ENCODE results near the gene SYNE1. TPM values are rescaled to one million over a fixed set of nuclear protein-coding genes. Genes with fewer than 3 reads are reported as not detected.

The SYNE1 gene
- total RNA-seq, 1 experiment from 2014 or later = 3.0 TPM

GRCh38 chr6:152170702-152171667, 466.2 kb downstream of the SYNE1 start:
- no peak overlapping the region for H2BK15ac ChIP-seq (ENCODE audit: low read depth, low read length)
- H2AFZ ChIP-seq (ENCODE audit: low read length) = no peak overlapping the region
- no peaks in the 10 kb centered on the region for H3K9me3 ChIP-seq (ENCODE audit: control insufficient read depth, low read depth, low read length)
- H3T11ph ChIP-seq (ENCODE audit: low read length) = no peak overlapping the region
- no peak overlapping the region for H3K18ac ChIP-seq (ENCODE audit: insufficient read length, low read depth, low read length)
- no peaks in the 10 kb centered on the region for H3K9me3 Mint-ChIP-seq
- no peak overlapping the region for H3K9ac ChIP-seq (ENCODE audit: extremely low read depth, insufficient read length, low read length)
- no peaks in the 10 kb centered on the region for H4K20me1 ChIP-seq (ENCODE audit: control insufficient read depth, insufficient read depth, insufficient read length)
- no peaks in the 10 kb centered on the region for H3K27me3 Mint-ChIP-seq (ENCODE audit: low read depth)
- peaks cover 4 to 7% of the 10 kb centered on the region in 2 experiments for H3K4me1 Mint-ChIP-seq
- H3K36me3 Mint-ChIP-seq (ENCODE audit: insufficient read depth in 1 of 3, low read depth in 3 of 3) = no peaks in the 10 kb centered on the region
- no peak overlapping the region for H2BK5ac ChIP-seq (ENCODE audit: insufficient read length, low read length)
- no peak overlapping the region for H3K56ac ChIP-seq (ENCODE audit: insufficient read length, low read depth, low read length)
- no peak overlapping the region for H3K23ac ChIP-seq (ENCODE audit: insufficient read length, low read depth, low read length)
- no peak overlapping the region for H3K4ac ChIP-seq (ENCODE audit: low read depth, low read length)
- H4K8ac ChIP-seq (replicated peaks; ENCODE audit: insufficient read length, low read depth, low read length) = no peak overlapping the region
- no peak overlapping the region for H2BK20ac ChIP-seq (ENCODE audit: low read depth, low read length, poor library complexity, severe bottlenecking)
- no peak overlapping the region for H4K5ac ChIP-seq (ENCODE audit: insufficient read length, low read depth, low read length)
- H2BK12ac ChIP-seq (ENCODE audit: insufficient read length, low read depth, low read length) = no peak overlapping the region
- H2AK5ac ChIP-seq (ENCODE audit: insufficient read length, low read length) = no peak overlapping the region
- peak overlapping the region in 1 of 3 experiments; percentile 16; a peak in 2 of 7 replicates for H3K27ac Mint-ChIP-seq
- H3K4me3 Mint-ChIP-seq = no peak overlapping the region
- WGBS (ENCODE audit: extremely low coverage, insufficient read length, low lambda C conversion rate) = no CpG with 5 or more reads among the region's 13 CpGs
- H3K23me2 ChIP-seq (ENCODE audit: insufficient read length, low read depth, low read length, poor library complexity, severe bottlenecking) = no peaks in the 10 kb centered on the region
- H3K4me1 ChIP-seq (ENCODE audit: insufficient read depth, low read length) = no peaks in the 10 kb centered on the region
- no peak for TF ChIP-seq CTCF (conservative IDR thresholded peaks at IDR 0.05)
- H3K14ac ChIP-seq (ENCODE audit: insufficient read depth, low read length) = no peak overlapping the region
- H3K79me2 ChIP-seq (ENCODE audit: insufficient read depth, low read length) = no peaks in the 10 kb centered on the region
- H2BK120ac ChIP-seq (ENCODE audit: low read depth, low read length, poor library complexity, severe bottlenecking) = no peak overlapping the region
- H3K27ac ChIP-seq (ENCODE audit: insufficient read length, low read depth, low read length) = no peak overlapping the region
- H3K4me2 ChIP-seq (ENCODE audit: insufficient read depth, insufficient read length, low read length) = no peak overlapping the region
- no peaks in the 10 kb centered on the region for H3K79me1 ChIP-seq (ENCODE audit: insufficient read depth, low read depth, low read length, poor library complexity, severe bottlenecking)
- no peak overlapping the region for H4K91ac ChIP-seq (ENCODE audit: insufficient read length, low read depth, low read length)
- DNase-seq = no peak
- H3K27me3 ChIP-seq (ENCODE audit: insufficient read depth, low read length) = no peaks in the 10 kb centered on the region
